Measurements from ENCODE around the gene KCNK17.

The KCNK17 gene

DNA sequence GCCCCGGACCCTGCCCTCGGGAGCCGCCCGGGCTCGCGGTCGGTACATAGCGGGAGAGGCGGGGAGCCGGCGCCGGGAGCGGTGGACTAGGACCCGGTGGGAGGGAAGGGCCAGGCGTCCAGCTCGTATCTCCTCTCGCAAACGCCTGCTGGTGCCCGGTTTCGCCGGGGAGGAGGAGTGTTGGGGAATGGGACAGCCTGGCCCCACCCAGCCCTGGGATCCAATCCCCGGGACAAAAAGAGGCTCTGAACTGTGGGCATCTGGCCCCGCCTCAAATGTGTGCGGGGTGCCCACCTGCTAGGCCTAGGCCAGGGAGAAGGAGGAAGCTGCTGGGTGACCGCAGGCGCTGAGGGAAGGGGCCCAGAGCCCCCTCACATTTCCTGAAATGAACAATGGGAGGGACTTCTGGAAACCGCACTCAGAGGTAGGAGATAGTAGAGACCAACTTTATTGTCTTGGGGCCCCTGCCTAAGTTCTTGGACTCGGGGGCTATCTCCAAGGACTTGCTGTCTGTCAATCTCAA lies at the start of gene KCNK17:
KCNK17 (minus strand) TSS at position 147 of the 523 bp plus-strand sequence; CDS start at position 48, 99 bp downstream.
- FAIRE-seq: no peak

GRCh38 chr6:39363280-39363679 lies 49.1 kb upstream of the KCNK17 start:
- no peak for FAIRE-seq

GRCh38 chr6:39362487-39362865 lies 48.3 kb upstream of the KCNK17 start:
- no peak for FAIRE-seq

DNA sequence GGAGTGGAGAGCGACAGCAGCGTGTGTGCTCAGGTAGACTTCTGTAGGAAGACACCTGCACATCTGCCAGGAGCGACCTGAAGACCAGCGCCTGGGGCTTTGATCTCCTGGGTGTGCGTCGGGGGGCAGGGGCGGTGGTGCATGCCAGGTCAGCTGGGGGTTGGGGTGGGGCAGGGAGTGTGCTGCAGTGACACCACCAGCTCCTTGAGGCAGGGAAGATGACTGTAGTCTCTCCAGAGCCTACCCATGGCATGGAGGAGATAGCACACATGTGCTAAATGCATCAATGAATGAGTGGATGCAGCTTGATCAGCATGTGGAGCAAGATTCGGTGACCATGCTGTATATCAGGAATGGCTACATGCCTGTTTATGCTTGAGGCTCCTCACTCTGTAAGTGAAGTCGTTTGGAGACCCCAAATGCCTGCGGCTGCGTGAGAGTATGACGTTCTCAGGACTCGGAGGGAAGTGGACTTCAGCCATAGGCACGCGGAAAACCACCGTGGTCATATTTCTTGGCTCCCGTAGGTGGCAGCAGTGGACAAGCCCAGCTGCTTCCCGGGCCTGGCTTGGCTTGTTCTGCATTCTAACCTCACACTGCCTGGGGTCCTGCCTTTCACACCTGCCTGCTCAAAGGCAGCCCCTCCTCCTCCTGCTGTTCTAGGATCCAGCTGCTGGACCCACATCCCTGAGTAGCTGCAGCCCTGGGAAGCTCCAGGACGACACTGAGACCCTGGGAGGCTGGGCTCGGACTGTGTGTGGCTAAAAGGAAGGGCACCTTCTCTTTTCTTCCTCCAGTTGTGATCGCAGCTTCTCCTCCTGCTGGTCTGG lies 47.7 kb upstream of the KCNK17 start:
- no peak for FAIRE-seq

GRCh38 chr6:39360378-39360777 lies 46.2 kb upstream of the KCNK17 start:
- FAIRE-seq: no peak

GRCh38 chr6:39357998-39358686 lies 43.9 kb upstream of the KCNK17 start:
- no peak for FAIRE-seq

- no peak for FAIRE-seq
Measured at GRCh38 chr6:39353698-39354315, 39.6 kb upstream of the KCNK17 start.

DNA sequence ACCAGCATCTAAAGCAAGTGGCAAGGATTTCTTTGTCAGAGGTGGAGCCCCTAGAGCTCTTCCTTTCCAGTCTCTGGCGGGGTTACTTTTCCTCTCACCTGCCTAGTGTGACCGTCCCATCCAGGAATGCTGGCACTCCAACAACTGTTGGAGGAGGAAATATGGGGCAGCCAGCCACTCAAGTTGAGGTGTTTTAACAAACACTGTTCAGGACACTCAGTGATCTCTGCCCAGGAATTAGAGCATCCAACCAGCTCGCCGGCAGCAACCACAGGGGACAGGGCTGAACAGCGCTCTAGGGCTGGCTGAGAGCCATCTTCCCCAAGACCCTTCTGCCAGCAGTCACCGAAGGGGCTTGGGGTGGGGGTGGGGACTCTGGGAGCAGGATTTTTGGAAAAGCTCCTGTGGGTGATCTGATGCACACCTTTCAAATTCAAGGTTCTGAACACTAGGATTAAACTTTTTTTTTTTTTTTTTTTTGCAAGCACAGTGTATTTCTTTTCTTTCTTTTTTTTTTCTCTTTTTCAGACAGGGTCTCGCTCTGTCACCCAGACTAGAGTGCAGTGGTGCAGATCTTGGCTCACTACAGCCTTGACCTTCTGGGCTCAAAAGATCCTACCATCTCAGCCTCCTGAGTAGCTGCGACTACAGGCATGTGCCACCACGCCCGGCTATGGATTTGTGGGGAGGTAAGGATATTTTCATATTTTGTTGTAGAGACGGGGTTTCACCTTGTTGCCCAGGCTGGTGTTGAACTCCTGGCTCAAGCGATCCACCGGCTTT lies 36.7 kb upstream of the KCNK17 start:
- FAIRE-seq: no peak

DNA sequence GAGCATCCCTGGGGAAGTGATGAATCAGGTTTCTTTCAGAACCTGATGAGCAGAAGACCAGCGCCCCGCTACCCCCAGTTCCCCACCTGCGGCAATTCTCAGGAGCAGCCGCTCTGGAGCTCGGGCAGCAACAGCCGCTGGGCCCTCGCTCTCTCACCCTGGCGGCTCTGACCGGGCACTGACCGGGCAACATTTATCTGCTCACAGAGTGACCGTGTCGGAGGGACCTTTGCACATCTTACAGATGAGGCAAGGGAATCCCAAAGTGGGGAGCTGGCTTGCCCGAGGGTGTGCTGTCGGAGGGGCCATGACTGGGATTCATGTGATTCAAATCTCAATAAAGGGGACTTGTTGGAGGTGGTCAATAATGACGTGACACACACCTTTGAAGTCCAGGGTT lies 34.5 kb upstream of the KCNK17 start:
- no peak for FAIRE-seq

GRCh38 chr6:39347906-39348585 lies 33.8 kb upstream of the KCNK17 start:
- no peak for FAIRE-seq

DNA sequence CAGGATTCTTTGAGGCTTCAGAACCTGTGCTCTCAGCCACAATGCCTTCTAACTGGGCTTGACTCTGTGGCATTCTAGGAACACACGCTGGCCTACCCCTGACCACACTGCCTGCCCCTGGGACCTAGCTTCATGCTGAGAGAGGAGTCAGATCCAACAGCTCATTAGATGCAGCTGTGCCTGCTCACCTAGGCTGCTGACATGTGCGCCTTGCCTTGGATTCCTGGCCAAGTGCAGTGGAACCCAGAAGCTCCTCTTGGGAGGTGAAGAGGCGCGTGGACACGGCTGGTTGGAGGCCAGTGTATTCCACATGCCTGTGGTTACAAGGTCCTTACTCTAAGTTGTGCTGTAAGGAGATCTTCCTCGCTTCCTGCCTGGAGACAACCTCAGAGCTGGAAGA lies 33.0 kb upstream of the KCNK17 start:
- FAIRE-seq: no peak

DNA sequence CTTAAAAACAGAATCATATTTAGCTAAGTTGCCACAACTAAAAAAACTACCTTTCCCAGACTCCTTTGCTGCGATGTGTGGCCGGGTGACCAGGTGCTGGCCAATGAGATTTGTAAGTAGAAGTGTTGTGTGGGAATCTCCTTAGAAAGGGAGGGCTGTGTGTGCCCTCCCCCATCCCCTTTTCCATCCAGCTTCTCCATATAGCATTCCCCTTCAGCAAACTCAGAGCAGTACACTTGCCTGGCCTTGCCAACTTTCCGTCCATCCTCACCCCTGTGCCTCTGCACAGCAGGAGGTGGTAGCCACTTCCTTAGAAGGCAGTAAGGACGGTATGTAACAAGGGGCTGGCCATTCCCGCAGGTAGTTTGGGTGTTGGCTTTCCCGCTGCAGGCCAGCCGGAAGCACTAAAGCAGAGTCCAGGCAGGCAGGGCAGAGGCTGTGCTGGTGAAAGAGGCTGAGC lies 30.6 kb upstream of the KCNK17 start:
- FAIRE-seq: no peak

GRCh38 chr6:39343396-39343870 lies 29.2 kb upstream of the KCNK17 start:
- FAIRE-seq: no peak

- no peak for FAIRE-seq
Measured at GRCh38 chr6:39342692-39343395, 28.6 kb upstream of the KCNK17 start.

DNA sequence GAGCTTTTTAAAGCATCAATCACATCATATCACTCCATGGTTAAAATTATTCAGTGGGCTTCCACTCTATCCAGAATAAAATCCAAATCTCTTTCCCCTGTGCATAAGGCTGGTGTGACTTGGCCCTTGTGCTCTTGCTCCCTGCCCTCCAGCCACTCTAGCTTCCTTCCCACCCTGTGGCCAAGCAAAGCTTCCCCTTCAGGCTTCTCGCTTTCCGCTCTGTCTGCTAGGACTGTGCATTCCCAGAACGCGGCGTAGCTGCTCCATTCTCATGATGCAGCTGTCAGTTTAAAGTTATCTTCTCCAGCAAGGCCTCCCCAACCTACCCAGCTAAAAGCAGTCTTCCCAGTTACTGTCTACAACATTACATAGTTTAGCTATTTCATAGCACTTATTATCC lies 27.7 kb upstream of the KCNK17 start:
- FAIRE-seq: no peak

DNA sequence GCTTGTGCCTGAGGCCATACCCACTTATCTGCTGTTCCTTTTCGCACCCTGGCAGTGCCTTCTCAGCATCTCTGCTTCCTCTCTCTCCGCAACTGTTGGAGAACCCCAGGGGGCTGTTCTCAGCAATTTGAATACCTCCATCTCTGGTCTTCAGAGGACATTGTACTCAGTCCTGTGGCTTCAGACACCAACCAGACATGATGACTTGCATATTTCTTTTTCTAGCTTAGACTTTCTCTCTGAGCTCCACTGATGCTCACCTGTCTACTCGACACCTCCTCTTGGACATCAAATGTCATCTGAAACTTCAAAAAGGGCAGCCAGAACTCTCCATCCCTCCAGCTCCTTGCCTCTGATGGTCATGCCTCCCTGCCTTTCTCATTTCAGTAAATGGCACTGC lies 27.1 kb upstream of the KCNK17 start:
- no peak for FAIRE-seq

- FAIRE-seq: no peak
Measured at GRCh38 chr6:39339868-39340550, 25.8 kb upstream of the KCNK17 start.

GRCh38 chr6:39339096-39339867 lies 25.1 kb upstream of the KCNK17 start:
- no peak for FAIRE-seq

- FAIRE-seq: no peak
Measured at GRCh38 chr6:39338397-39338796, 24.2 kb upstream of the KCNK17 start.

Data from TTC549 (cell line).